ENCODE results near the gene SMPD3.

GRCh38 chr16:68454920-68455435 lies 6.7 kb upstream of the SMPD3 start:
- TF ChIP-seq POLR2A (IDR thresholded peaks at IDR 0.05; ENCODE audit: low read length) (no peak), GATA1 (IDR thresholded peaks at IDR 0.05; ENCODE audit: low read depth, low read length) (no peak)

All from erythroblast (primary cell).